ENCODE measurements around the gene CD84. TPM values are rescaled to one million over a fixed set of nuclear protein-coding genes. Genes with fewer than 3 reads are reported as not detected.
"Not testable (repeated sequence)": the region's sequence is repeated elsewhere in the genome, so short reads cannot be mapped to it uniquely, and the experiment has no call there.

Gene CD84
- total RNA-seq, 1 donor from 2014 or later: 1.6 TPM

GRCh38 chr1:160576390-160576789 is 2.9 kb downstream of the CD84 start:
- DNase-seq (ENCODE audit: low spot score in 2 of 2): no peak

DNA sequence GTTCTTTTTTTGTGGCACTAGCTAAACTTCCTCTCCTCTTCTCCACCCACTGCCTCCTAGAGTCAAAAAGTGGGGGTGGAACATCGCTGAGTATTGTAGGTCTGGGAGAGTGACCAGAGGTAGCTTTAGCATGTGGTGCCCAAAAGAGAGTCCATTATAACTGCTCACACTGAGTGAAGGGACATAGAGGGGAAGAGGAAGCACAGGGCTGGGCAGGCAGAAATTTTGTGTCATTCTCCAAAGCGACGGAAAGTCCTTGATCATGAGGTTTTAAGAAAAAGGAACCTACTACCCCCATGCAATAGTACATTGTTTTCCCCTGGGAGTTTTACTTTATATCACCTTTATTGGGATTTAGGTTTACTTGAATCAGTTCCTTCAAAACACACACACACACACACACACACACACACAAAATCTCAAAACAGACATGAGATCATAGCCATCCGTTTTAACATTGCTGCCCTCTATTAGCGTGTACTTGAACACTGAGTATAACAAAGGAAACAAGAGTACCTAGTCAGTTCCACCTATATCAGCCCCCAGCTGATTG is 4.1 kb downstream of the CD84 start:
- FAIRE-seq (no peak), DNase-seq (ENCODE audit: low spot score in 2 of 2) (no peak)

More at GRCh38 chr1:160576390-160576789, 2.9 kb downstream of the CD84 start:
- FAIRE-seq: no peak

DNA sequence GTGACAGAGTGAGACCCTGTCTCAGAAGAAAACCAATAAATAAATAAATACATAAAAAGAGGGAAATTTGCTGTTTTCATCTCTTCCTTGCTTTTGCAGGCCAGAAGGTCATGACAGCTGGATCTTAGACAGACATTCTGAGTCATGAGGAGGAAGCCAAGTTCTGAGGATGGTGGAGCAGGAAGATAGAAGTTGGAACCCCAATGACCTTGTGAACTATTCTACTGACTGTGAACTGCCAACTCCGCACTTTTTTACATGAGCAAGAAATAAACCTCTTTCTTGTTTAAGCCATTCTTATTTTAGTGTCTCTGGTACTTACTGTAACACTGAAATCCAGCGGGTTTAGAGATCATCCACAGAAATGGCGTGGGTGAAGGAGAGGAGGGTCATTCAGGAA is 8.5 kb downstream of the CD84 start:
- DNase-seq (ENCODE audit: low spot score in 2 of 2) (no peak), FAIRE-seq (no peak)

DNA sequence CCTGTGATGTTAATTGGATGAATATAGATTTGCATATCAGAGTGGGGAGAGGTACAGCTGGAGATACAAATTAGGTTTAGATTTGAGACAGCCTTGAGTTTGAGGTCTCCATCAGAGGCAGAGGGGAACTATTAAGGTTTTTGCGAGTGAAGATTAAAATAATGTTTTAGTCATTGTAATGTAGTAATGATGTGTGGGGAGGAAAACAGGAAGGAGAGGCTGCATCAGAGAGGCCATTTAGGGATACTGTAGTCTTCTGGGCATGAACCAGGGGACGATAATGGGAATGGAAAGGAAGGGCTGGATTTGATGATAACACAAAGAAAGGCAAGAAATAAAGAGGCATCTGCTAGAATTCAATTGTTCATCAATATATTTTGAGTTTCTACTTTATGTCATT is 9.5 kb downstream of the CD84 start:
- DNase-seq (ENCODE audit: low spot score in 2 of 2): no peak

GRCh38 chr1:160567858-160568682 is 11.2 kb downstream of the CD84 start:
- no peak for FAIRE-seq
- no peak for DNase-seq (ENCODE audit: low spot score in 2 of 2)

More for the DNA sequence above, 9.5 kb downstream of the CD84 start:
- no peak for FAIRE-seq

GRCh38 chr1:160567341-160567740 is 12.0 kb downstream of the CD84 start:
- no peak for FAIRE-seq
- DNase-seq (ENCODE audit: low spot score in 2 of 2): no peak

DNA sequence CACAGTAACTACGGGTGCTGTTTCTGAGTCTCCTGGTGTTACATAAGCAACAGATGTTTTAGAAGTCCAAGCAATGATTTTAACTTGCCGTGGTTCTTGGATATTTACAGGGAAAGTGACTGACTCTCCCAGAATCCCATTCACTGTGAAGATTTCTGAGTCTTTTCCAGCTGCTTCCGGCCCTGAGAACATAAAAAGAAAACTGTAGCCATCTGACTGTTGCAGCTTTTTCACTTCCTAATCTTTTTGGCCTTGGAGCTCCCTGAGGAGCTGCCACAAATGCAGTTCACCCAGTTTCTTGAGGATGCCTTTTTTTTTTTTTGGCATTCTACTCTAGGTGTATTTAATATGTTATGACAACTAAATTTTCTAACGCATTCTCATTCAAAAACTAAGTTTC is 13.7 kb downstream of the CD84 start:
- DNase-seq (ENCODE audit: low spot score in 2 of 2) (no peak), FAIRE-seq (no peak)

- not testable (repeated sequence) for FAIRE-seq; DNase-seq (ENCODE audit: low spot score in 2 of 2)
These were observed 16.1 kb downstream of the CD84 start for GRCh38 chr1:160563230-160563629.

DNA sequence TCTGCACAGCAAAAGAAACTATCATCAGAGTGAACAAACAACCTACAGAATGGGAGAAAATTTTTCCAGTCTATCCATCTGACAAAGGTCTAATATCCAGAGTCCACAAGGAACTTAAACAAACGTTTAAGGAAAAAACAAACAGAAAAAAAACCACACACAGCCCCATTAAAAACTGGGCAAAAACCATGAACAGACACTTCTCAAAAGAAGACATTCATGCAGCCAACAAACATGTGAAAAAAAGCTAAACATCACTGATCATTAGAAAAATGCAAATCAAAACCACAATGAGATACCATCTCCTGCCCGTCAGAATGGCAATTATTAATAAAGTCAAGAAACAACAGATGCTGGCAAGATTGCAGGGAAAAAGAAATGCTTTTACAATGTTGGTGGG is 16.6 kb downstream of the CD84 start:
- FAIRE-seq; DNase-seq (ENCODE audit: low spot score in 2 of 2): not testable (repeated sequence)

- DNase-seq (ENCODE audit: low spot score in 2 of 2) (no peak), FAIRE-seq (no peak)
These were observed 18.5 kb downstream of the CD84 start for GRCh38 chr1:160560806-160561205.

- FAIRE-seq (no peak), DNase-seq (ENCODE audit: low spot score in 2 of 2) (no peak)
These were observed 19.1 kb downstream of the CD84 start for GRCh38 chr1:160560045-160560705.

DNA sequence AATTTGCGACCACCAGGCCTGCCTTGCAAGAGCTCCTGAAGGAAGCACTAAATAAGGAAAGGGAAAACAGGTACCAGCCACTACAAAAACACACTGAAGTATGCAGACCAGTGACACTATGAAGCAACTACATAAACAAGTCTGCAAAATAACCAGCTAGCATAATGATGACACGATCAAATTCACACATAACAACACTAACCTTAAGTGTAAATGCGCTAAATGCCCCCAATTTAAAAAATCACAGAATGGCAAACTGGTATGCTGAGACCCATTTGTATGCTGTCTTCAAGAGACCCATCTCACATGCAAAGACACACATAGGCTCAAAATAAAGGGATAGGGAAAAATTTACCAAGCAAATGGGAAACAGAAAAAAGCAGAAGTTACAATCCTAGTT is 19.9 kb downstream of the CD84 start:
- FAIRE-seq; DNase-seq (ENCODE audit: low spot score in 2 of 2): not testable (repeated sequence)

DNA sequence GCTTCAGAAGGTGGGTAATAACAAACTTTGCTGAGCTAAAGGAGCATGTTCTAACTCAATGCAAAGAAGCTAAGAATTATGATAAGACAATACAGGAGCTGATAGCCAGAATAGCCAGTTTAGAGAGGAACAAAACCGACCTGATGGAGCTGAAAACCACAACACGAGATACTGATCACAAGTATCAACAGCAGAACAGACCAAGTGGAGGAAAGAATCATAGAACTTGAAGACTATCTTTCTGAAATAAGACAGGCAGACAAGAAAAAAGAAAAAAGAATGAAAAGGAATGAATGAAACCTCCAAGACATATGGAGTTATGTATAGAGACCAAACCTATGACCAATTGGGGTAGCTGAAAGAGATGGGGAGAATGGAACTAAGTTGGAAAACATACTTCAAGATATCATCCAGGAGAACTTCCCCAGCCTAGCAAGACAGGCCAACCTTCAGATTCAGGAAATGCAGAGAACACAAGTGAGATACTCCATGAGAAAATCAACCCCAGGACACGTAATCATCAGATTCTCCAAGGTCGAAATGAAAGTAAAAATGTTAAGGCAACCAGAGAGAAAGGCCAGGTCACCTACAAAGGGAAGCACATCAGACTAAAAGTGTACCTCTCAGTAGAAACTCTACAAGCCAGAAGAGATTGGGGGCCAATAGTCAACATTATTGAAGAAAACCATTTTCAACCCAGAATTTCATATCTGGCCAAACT is 20.5 kb downstream of the CD84 start:
- FAIRE-seq: no peak
- DNase-seq (ENCODE audit: low spot score in 2 of 2): no peak

DNA sequence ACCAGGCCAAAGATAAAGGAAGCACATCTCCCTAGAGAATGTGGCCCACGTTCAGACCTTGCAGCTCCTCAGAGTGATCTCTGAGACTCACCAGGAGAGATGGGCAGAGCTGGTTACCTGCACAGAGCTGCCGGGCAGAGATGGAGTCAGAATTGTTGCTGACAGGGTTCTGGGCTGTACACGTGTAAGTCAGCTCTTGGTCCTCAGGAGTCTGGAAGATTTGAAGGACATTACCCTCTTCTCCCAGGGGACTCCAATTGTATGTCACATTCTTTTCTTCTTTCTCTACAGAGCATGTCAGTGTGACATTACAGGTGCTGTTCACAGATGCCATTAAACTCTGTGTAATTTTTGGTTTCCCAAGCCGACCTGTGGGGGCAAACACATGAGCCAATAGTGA is 25.5 kb downstream of the CD84 start:
- FAIRE-seq: no peak
- no peak for DNase-seq (ENCODE audit: low spot score in 2 of 2)

- FAIRE-seq (no peak), DNase-seq (ENCODE audit: low spot score in 2 of 2) (no peak)
These were observed 26.9 kb downstream of the CD84 start for GRCh38 chr1:160552425-160552824.

DNA sequence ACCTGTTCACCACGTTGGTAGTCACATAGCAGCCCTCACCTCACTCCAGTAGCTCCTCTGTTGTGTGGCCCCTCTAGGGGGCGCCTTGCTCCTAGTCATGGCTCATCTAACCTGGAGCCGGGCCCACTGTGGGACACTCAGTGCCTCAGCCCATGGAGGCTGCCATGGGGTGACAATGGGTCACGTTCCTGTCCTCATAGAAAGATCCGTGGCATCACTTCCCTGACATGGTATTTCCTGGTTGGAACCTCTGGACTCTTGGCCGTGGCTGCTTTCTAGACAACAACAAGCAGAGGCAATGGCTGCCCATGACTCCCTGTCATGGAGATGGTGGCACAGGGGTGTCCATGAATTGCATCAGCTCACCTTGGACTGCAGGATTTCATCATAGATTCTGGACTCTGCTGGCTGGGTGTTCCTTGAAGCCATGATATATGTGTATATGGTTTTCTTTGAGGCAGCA is 28.7 kb downstream of the CD84 start:
- no peak for DNase-seq (ENCODE audit: low spot score in 2 of 2)

DNA sequence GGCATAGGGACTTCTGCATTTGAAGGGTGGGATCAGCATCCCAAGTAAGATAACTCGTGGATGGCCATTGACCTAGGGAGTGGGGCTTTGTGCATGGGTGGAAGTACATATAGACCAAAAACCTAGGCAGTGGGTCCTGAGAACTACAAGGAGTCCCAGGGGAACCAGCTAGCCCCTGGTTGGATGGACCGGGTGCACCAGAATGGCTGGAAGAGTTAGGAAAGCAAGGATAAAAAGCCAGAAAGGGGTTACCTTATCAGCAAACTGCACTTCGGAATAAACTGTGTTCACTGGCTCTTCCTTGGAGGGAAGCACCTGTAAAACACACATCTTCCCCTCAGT is 29.7 kb downstream of the CD84 start:
- FAIRE-seq: no peak
- no peak for DNase-seq (ENCODE audit: low spot score in 2 of 2)

More for the DNA sequence above, 28.7 kb downstream of the CD84 start:
- no peak for FAIRE-seq

DNA sequence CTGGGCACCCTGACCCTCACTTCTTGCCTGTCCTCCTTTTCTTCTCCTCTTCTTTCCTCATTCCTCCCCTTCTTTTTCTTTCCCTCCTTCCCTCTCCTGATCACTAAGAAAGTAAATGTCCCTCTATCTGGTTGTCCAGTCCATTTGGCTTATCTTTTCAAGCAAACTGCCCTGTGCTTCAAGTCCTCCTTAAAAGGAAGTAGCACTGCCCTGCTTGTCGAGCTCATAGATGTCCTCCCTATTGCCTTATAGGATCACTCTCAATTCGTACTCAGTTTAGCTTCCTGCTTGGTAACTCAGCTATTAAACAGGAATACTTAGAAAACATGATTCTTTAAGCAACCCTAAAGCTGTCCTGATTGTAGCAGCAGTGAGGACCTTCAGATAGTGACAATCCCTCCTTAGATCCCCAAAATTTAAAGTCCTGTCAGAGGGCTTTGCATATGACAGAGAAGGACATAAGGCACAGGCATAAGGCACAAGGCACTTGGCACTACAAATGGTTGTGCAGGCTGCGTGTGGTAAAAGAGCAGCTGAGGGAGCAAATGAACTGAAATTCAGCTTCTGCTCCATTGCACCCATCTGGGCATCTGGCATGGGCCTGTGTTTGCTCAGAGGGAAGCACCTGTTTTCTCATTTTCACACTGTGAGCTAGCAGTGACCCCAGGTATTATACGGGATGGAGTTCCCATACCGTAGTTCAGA is 30.2 kb downstream of the CD84 start:
- DNase-seq (ENCODE audit: low spot score in 2 of 2) (no peak), FAIRE-seq (no peak)

GRCh38 chr1:160548183-160548582 is 31.1 kb downstream of the CD84 start:
- no peak for FAIRE-seq
- no peak for DNase-seq (ENCODE audit: low spot score in 2 of 2)

DNA sequence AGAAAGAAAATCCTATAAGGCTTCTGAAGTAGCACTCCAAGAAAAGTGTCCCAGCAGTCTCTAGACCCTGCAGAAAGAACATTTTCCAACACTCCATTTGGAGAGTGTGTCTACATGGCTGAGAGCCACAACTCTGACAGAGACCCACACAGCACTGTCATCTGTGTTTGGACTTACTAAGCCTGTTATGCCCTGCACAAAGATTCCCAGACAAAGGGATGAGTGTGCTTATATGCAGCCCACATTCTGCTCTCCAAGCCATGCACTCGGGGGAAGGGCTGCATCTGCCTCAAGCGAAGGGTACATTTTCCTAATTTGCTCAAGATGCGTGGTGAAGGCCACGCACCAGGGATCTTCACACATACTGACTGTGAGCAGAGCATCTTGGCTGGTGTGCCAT is 31.9 kb downstream of the CD84 start:
- FAIRE-seq (no peak), DNase-seq (ENCODE audit: low spot score in 2 of 2) (no peak)
